Stimulated activated memory B cell treated with anti-CD40 and anti-IgM and Interleukin-4, amounts not matched to agents 10 μg/mL and 1 μg/mL and 100 μg/mL, for 72 hours (primary cell): ENCODE results near the gene PACS2.
"Not testable (repeated sequence)": the region's sequence is repeated elsewhere in the genome, so short reads cannot be mapped to it uniquely, and the experiment has no call there.

ENCODE experiments used
- ATAC-seq: fragments of 150-1000 bp; cut with Tn5 transposase; 2 replicates; pipeline ENCODE4 v1.10.0; 2021
- H3K27ac Mint-ChIP-seq: one replicate; pipeline ENCODE4 v1.8.0; 2022; ENCODE audit warnings: mild to moderate bottlenecking, mixed read lengths
- H3K27me3 Mint-ChIP-seq: one replicate; pipeline ENCODE4 v1.8.0; 2022; ENCODE audit warnings: mixed read lengths
- H3K36me3 Mint-ChIP-seq: one replicate; pipeline ENCODE4 v1.8.0; 2022; ENCODE audit warnings: mixed read lengths
- H3K4me1 Mint-ChIP-seq: one replicate; pipeline ENCODE4 v1.8.0; 2022; ENCODE audit warnings: mixed read lengths
- H3K4me3 Mint-ChIP-seq: one replicate; pipeline ENCODE4 v1.8.0; 2022; ENCODE audit warnings: mild to moderate bottlenecking, moderate library complexity, mixed read lengths
- H3K9me3 Mint-ChIP-seq: one replicate; pipeline ENCODE4 v1.8.0; 2022; ENCODE audit warnings: mixed read lengths

Gene PACS2

DNA sequence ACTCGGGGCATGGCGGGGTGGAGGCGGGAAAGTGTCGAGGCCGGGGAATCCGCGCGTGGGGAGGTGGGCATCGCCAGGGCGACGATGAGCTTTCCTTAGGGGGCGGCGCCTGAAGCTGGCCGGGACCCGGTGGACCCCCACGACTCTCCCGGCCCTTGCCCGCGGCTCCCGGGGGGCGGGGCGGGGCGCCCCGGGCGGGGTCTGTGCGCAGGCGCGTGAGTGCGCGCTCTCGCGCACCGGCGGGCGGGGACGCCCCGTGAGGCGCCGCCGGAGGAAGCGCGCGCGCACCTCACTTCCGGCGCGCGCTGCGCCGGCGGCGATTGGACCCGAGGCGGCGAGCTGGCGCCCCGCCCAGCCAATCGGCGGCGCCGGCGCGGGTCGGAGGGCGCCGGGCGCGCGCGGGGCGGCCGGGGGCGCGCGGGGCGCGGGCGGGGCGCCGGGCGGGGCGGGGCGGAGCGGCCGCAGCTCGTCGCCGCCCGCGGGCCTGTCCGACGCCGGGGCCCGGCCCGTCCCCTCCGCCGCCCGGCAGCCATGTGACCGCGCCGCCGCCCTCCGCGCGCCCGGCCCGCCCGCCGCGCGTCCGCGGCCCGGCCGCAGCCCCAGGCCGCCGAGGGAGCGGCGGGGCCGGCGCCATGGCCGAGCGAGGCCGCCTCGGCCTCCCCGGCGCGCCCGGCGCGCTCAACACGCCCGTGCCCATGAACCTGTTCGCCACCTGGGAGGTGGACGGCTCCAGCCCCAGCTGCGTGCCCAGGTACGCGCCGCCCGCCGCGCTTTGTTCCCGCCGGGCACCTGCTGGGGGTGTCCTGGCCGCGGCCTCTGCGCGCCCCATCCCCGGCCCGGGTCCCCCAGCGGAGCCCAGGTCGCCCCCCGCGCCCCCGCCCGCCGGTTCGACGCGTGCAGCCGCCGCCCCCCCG, at the start of gene PACS2:
Gene PACS2, plus strand, starts transcription at position 462 of the 914 bp plus-strand sequence. Its CDS starts 171 bp downstream, at position 633.
- Mint-ChIP-seq H3K27me3 (no peaks in the 10 kb centered on the region), H3K9me3 (no peaks in the 10 kb centered on the region), H3K4me1 (peaks cover 38% of the 10 kb centered on the region), H3K36me3 (no peaks in the 10 kb centered on the region), H3K27ac (peak within 1 kb of the TSS; percentile 64), H3K4me3 (peak within 1 kb of the TSS; percentile 93)
- peak; percentile 89 for ATAC-seq

- no peaks in the 10 kb centered on the region for H3K27me3 Mint-ChIP-seq
- no peak overlapping the region for H3K4me3 Mint-ChIP-seq
- no peaks in the 10 kb centered on the region for H3K9me3 Mint-ChIP-seq
- ATAC-seq, result no peak
- H3K27ac Mint-ChIP-seq, result no peak overlapping the region
- H3K36me3 Mint-ChIP-seq, result peaks cover 45% of the 10 kb centered on the region
- peaks cover 17% of the 10 kb centered on the region for H3K4me1 Mint-ChIP-seq
Observed at GRCh38 chr14:105267820-105268548, 46.6 kb upstream of the PACS2 start.

DNA sequence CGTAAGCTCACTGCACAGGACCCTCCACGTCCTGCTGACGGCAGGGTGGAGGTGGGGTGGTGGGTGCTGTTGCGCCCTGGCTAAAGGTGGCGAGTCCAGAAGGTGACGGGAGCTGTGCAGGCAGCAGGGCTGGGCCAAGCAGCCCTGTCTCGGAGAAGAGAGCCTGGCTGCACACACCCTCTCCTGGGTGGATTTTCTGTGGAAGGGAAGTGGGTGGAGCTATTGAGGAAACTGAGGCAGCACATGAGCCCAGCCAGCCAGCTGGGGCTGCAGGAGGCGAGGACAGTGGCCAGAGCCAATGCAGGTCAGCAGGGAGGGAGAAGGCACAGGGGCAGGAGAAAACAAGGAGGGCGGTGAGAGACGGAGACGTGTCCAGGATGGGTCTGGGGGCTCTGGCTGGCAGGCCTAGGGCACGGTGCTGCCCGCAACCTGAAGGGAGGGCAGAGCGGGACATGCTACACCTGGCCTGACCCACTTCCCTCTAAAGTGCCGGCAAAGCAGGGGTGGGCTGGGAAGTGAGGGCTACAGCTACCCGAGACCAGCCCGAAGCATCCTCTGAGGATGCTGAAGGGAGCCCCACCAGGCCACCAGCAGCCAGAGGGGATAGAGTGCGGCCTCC, 45.7 kb upstream of the PACS2 start:
- Mint-ChIP-seq H3K4me3 (no peak overlapping the region), H3K4me1 (peaks cover 17% of the 10 kb centered on the region), H3K27ac (peak overlapping the region; percentile 13), H3K27me3 (no peaks in the 10 kb centered on the region), H3K36me3 (peaks cover 42% of the 10 kb centered on the region), H3K9me3 (no peaks in the 10 kb centered on the region)
- ATAC-seq, result no peak

DNA sequence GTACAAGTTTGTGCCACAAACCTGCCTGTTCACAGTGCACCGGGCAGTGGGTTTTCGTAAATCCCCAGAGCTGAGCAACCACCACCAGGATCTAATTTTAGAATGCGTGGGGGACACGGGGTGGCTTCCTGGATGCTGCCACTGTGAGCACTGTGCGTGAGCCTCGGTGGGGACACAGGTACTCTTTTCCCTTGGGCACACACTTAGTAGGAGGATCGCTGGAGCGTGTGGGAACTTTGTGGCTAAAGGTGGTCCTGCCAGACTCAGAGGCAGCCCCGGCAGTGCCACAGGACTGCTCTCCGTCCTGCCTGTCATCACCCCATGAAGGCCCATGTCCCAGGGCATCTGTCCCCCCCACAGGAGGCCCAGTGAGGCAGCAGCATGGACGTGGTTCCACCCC, 45.1 kb upstream of the PACS2 start:
- H3K36me3 Mint-ChIP-seq, result peaks cover 38% of the 10 kb centered on the region
- peaks cover 23% of the 10 kb centered on the region for H3K4me1 Mint-ChIP-seq
- no peaks in the 10 kb centered on the region for H3K9me3 Mint-ChIP-seq
- no peak for ATAC-seq
- H3K27me3 Mint-ChIP-seq, result no peaks in the 10 kb centered on the region
- no peak overlapping the region for H3K4me3 Mint-ChIP-seq
- peak overlapping the region; percentile 13 for H3K27ac Mint-ChIP-seq

GRCh38 chr14:105271224-105271890, 43.2 kb upstream of the PACS2 start:
- ATAC-seq, result no peak

DNA sequence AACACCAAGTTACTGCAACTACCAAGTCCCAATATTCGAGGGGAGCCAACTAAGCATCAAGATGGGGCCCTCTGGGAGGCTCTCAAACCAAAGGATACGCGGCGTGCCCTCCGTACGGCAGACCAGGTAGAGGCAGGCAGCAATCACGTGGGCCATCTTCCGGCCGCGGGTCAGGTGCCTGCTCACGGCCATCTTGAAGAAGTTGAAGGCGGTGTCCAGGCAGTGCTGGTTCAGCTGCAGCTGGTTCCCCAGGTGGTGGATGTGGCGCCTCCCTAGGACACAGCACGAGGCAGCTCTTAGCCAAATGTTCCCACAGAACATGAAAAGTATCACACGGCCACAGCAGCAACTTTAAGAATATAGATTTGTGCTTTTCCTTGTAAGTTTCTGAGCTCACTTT, 41.9 kb upstream of the PACS2 start:
- no peak overlapping the region for H3K4me3 Mint-ChIP-seq
- no peak for ATAC-seq
- H3K27ac Mint-ChIP-seq, result no peak overlapping the region
- no peaks in the 10 kb centered on the region for H3K9me3 Mint-ChIP-seq
- peaks cover 23% of the 10 kb centered on the region for H3K4me1 Mint-ChIP-seq
- H3K36me3 Mint-ChIP-seq, result peaks cover 13% of the 10 kb centered on the region
- no peaks in the 10 kb centered on the region for H3K27me3 Mint-ChIP-seq

More at GRCh38 chr14:105271224-105271890, 43.2 kb upstream of the PACS2 start:
- no peaks in the 10 kb centered on the region for H3K27me3 Mint-ChIP-seq
- no peak overlapping the region for H3K27ac Mint-ChIP-seq
- H3K4me3 Mint-ChIP-seq, result no peak overlapping the region
- H3K9me3 Mint-ChIP-seq, result no peaks in the 10 kb centered on the region
- peaks cover 26% of the 10 kb centered on the region for H3K36me3 Mint-ChIP-seq
- peaks cover 23% of the 10 kb centered on the region for H3K4me1 Mint-ChIP-seq

DNA sequence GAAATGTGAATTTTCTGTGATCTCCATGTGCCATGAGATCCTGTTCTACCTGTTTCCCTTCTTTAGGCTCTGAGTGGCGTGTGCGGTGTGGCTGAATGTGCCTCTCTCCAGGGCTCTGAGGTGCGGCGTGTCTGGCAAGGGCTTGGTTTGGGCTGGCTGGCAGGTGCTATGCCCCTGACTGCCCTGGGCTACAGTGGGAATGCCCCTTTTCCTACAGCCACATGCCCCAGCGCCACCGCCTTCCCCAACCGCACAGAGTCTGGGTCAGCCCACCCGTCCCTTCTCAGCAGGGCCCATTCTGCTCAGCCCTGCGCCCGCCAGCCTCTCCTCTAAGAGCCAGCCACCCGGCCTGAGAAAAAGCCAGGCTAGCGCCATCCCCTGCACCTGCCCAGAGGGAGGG, 41.5 kb upstream of the PACS2 start:
- H3K36me3 Mint-ChIP-seq, result peaks cover 13% of the 10 kb centered on the region
- no peak for ATAC-seq
- no peak overlapping the region for H3K27ac Mint-ChIP-seq

GRCh38 chr14:105274637-105275036, 39.9 kb upstream of the PACS2 start:
- Mint-ChIP-seq H3K27me3 (no peaks in the 10 kb centered on the region), H3K4me3 (no peak overlapping the region), H3K27ac (no peak overlapping the region), H3K9me3 (no peaks in the 10 kb centered on the region), H3K36me3 (peaks cover 9% of the 10 kb centered on the region), H3K4me1 (peaks cover 18% of the 10 kb centered on the region)
- ATAC-seq, result no peak

More for the DNA sequence above, 41.5 kb upstream of the PACS2 start:
- Mint-ChIP-seq H3K4me3 (no peak overlapping the region), H3K4me1 (peaks cover 23% of the 10 kb centered on the region), H3K9me3 (no peaks in the 10 kb centered on the region), H3K27me3 (no peaks in the 10 kb centered on the region)

DNA sequence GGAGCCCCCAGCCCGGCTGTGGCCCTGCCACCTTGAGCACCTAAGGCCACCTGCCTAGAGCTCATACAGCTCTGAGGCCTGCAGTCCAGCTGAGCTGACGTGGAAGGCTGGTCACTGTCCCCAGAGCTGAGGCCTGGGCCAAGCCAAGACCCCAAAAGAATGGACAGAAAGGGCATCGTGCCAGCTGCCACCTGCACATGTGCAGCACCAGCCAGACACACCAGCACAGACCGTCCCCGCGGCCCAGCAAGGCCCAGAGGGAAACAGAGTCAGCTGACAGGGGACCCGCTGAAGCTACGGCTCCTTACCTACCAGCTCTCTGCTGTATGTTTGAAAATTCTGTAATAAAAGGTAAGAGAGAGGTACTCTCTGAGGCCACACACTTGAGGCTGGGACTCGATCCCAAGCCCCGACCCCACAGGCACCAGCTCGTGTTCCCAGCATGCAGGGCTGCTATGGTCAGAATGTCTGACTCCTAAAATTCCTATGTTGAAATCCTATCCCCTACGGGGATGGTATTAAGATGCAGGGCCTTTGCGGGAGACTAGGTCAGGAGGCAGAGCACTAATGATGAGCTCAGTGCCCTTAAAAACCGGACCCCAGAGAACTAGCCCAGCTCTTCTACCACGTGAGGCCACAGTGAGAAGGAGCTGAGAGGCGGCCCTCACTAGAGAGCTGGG, 39.1 kb upstream of the PACS2 start:
- H3K9me3 Mint-ChIP-seq, result no peaks in the 10 kb centered on the region
- no peak for ATAC-seq
- no peak overlapping the region for H3K4me3 Mint-ChIP-seq
- H3K27ac Mint-ChIP-seq, result peak overlapping the region; percentile 54
- no peaks in the 10 kb centered on the region for H3K27me3 Mint-ChIP-seq
- peaks cover 16% of the 10 kb centered on the region for H3K4me1 Mint-ChIP-seq
- peaks cover 9% of the 10 kb centered on the region for H3K36me3 Mint-ChIP-seq

DNA sequence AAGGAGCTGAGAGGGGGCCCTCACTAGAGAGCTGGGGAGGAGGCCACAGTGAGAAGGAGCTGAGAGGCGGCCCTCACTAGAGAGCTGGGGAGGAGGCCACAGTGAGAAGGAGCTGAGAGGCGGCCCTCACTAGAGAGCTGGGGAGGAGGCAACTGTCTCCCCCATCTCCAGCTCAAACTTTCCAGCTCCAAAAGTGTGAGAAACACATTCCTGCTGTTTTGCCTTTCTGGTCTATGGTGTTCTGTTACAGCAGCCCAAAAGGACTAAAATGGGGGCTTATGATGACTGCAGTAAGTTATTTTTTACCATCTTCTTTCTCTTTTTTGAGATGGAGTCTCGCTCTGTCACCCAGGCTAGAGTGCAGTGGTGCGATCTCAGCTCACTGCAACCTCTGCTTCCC, 37.1 kb upstream of the PACS2 start:
- not testable (repeated sequence) for ATAC-seq, H3K27ac Mint-ChIP-seq, H3K36me3 Mint-ChIP-seq, H3K27me3 Mint-ChIP-seq, H3K9me3 Mint-ChIP-seq, H3K4me3 Mint-ChIP-seq
- peaks cover 15% of the 10 kb centered on the region for H3K4me1 Mint-ChIP-seq

DNA sequence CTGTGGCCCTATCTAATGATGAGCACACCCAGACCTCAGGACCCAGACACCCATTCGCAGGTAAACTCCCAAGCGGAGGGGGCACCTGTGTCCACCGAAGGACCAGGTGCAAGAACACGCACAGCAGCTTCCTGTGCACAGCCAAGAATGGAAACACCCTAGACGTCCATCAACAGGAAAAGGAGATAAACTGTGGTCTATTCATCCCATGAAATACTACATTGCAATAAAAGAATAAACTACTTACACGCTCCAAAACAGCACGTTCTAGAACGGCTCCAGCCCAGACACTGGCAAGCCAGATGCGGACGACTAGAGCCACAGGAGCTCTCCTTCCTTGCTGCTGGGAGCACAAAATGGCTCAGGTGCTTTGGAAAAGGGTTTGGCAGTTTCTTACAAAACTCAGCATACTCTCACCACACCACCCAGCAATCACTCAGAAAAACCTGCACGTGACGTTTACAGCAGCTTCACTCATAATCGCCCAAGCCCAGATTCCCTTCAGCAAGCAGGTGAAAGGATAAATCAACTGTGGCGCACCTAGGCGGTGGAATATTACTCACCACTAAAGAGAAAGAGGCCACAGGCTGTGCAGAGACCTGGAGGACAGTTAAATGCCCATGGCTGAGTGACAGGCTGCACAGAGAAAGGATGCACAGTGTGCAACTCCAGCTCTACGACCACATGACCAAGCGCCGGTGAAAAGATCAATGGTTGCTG, 34.7 kb upstream of the PACS2 start:
- no peaks in the 10 kb centered on the region for H3K9me3 Mint-ChIP-seq
- no peaks in the 10 kb centered on the region for H3K27me3 Mint-ChIP-seq
- no peak overlapping the region for H3K27ac Mint-ChIP-seq
- peaks cover 23% of the 10 kb centered on the region for H3K4me1 Mint-ChIP-seq
- no peak overlapping the region for H3K4me3 Mint-ChIP-seq
- no peak for ATAC-seq
- peaks cover 10% of the 10 kb centered on the region for H3K36me3 Mint-ChIP-seq

GRCh38 chr14:105280525-105280924, 34.0 kb upstream of the PACS2 start:
- no peaks in the 10 kb centered on the region for H3K27me3 Mint-ChIP-seq
- no peak for ATAC-seq
- peaks cover 18% of the 10 kb centered on the region for H3K36me3 Mint-ChIP-seq
- H3K9me3 Mint-ChIP-seq, result no peaks in the 10 kb centered on the region
- H3K4me1 Mint-ChIP-seq, result peaks cover 24% of the 10 kb centered on the region
- H3K4me3 Mint-ChIP-seq, result no peak overlapping the region
- H3K27ac Mint-ChIP-seq, result no peak overlapping the region

DNA sequence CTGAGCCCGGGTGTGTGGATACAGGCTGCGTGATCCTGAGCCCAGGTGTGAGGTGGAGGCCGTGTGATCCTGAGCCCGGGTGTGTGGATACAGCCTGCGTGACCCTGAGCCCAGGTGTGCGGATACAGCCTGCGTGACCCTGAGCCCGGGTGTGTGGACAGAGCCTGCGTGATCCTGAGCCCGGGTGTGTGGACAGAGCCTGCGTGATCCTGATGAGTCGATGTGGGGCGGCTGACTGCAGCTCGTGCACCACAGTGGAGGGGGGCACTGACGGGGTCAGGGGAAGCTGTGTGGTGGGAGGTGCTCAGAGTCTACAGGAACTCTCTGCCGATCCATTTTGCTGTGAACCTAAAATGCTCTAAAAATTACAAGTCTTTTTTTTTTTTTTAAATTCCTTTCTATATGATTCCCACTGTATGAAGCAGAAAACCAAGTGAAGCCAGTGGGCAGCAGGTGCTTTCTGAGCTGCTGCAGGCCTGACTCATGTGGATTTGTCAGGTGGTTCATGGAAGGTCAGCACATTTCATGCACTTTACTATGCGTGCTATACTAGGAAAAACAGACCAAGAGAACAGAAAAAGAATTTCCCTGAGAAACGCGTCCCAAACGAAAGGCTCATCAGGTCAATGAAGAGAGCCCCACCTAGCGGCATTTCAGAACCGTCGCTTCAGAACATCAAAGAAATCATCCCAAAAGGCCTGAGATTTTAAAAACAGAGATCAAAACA, 33.0 kb upstream of the PACS2 start:
- no peak overlapping the region for H3K4me3 Mint-ChIP-seq
- H3K27ac Mint-ChIP-seq, result no peak overlapping the region
- ATAC-seq, result no peak

More for the DNA sequence above, 33.0 kb upstream of the PACS2 start:
- H3K4me1 Mint-ChIP-seq, result peaks cover 25% of the 10 kb centered on the region
- peaks cover 18% of the 10 kb centered on the region for H3K36me3 Mint-ChIP-seq
- no peaks in the 10 kb centered on the region for H3K9me3 Mint-ChIP-seq
- no peaks in the 10 kb centered on the region for H3K27me3 Mint-ChIP-seq
